GM13977 (cell line): ENCODE data around the gene MICB.
"Not testable (repeated sequence)": the region's sequence is repeated elsewhere in the genome, so short reads cannot be mapped to it uniquely, and the experiment has no call there.

Experiments
- DNase-seq: peaks from one replicate; pipeline ENCODE4 v3.0.0; 2012; ENCODE audit warnings: low spot score
- in situ Hi-C: fragments of 300-500 bp; cut with MboI; formaldehyde crosslinking; loops from one replicate; pipeline ENCODE4 v1.12.0; 2022; ENCODE audit warnings: low sequenced_read_pairs, low pct_unique_long_range_greater_than_20kb, mixed read lengths, inconsistent platforms; ENCODE audit not compliant: unreplicated experiment
- TF ChIP-seq, protein P1 (sequence below): IDR thresholded peaks from 2 replicates; pipeline ENCODE4 v1.5.1; 2012; ENCODE audit warnings: mild to moderate bottlenecking, control low read depth; ENCODE audit not compliant: insufficient read depth; ENCODE audit errors: extremely low read depth, missing control alignments

Gene MICB

DNA sequence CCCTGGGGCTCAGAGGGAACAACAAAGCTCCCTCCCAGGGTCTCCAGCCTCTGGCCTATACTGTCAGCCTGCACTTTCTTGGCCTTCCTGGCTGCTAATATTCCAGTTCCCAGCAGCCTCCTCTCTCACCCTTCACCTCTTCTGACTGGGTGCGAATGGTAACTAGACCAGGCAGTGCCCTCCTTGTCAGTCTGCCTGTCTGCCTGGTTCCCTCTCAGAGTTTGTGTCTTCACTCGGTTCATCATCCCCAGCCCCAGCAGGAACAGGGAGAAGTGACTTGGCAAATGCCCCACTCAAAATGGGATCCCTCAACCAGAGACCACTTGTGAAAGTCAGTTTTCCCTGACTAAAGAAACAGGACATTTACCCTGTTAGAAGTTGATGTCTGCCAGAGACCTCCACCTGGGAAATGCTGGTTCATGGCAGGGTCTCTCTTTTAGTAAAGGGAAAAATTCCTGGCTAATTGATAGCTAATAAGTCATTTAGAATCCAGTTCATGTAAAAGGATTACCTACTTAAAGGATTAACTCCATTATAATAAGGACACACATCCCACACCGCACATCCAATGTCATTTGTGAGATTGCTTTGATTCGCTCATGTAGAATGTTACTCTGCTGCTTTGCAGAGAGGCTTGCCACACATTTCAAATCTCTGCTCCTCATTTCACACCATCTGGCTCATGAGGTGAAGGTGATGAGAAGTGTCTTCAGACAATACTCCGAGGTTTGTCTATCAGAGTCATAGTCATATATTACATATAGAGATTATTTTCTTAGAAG is 18.6 kb upstream of the MICB start:
- no peak for DNase-seq
- TF ChIP-seq, protein P1, sequence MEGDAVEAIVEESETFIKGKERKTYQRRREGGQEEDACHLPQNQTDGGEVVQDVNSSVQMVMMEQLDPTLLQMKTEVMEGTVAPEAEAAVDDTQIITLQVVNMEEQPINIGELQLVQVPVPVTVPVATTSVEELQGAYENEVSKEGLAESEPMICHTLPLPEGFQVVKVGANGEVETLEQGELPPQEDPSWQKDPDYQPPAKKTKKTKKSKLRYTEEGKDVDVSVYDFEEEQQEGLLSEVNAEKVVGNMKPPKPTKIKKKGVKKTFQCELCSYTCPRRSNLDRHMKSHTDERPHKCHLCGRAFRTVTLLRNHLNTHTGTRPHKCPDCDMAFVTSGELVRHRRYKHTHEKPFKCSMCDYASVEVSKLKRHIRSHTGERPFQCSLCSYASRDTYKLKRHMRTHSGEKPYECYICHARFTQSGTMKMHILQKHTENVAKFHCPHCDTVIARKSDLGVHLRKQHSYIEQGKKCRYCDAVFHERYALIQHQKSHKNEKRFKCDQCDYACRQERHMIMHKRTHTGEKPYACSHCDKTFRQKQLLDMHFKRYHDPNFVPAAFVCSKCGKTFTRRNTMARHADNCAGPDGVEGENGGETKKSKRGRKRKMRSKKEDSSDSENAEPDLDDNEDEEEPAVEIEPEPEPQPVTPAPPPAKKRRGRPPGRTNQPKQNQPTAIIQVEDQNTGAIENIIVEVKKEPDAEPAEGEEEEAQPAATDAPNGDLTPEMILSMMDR, result no peak
- in situ Hi-C loops, result no loop called here

- TF ChIP-seq, protein P1, result no peak
- DNase-seq, result no peak
- in situ Hi-C loops, result no loop called here
Observed at GRCh38 chr6:31479933-31480535, 17.9 kb upstream of the MICB start.

DNA sequence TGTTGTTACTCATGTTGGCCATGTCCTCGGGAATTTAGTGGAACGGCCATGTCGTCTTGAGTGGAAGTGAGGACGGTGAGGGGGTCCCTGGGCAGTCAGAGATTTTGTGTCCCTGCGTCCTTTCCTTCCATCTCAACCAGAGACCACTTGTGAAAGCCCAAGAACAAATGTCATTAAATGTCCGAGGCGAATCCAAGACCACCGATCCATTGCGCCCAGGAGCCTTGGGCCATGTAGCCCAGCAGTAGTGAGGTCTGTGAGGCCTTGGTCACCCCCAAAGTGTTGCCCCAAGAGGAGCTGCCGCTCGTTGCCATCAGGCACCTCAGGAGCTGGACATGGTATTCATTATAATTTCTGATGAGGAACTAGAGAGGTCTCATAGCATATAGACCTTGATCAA is 17.4 kb upstream of the MICB start:
- DNase-seq, result no peak
- TF ChIP-seq, protein P1, result no peak
- in situ Hi-C loops, result no loop called here

DNA sequence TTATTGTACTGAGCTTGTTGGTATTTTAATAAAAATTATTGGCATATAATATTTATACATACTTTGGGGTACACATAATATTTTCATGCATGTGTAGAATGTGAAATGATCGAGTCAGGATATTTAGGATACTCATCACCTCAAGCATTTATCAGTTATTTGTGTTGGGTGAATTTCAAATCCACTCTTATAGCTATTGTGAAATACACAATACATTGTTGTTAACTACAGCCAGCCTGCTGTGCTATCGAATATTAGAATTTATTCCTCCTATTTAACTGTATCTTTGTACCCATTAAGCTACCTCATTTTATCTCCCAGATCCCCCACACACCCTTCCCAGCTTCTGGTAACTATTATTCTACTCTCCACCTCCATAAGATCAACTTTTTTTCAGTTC is 14.6 kb upstream of the MICB start:
- in situ Hi-C loops, result no loop called here
- TF ChIP-seq, protein P1, result no peak
- no peak for DNase-seq

GRCh38 chr6:31485055-31485454 is 12.9 kb upstream of the MICB start:
- in situ Hi-C loops, result no loop called here
- DNase-seq, result no peak

GRCh38 chr6:31486065-31486837 is 11.7 kb upstream of the MICB start:
- in situ Hi-C loops, DNase-seq: not testable (repeated sequence)

More at GRCh38 chr6:31485055-31485454, 12.9 kb upstream of the MICB start:
- TF ChIP-seq, protein P1, result no peak

GRCh38 chr6:31487674-31488073 is 10.3 kb upstream of the MICB start:
- in situ Hi-C loops, DNase-seq: not testable (repeated sequence)
